ENCODE measurements around the gene MANEA.

Gene MANEA

DNA sequence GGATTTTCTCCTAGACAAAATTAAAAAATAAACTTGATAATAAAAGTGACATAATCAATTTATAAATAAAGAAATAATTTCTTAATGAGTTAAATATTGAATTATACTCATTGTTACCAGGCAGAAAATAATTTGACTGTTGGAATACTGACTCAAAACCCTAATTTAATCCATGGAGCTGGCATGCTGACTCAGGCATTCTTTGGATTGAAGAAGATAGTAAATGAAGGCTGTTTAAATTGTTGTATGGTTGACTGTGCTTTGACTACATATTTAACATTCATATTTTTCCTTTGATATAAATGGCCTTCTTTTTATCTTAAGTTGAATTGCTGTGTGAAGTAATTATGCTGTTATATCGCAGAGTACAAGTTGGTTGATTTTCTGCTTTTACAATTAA lies 11.7 kb downstream of the MANEA start:
- no peak for DNase-seq

DNA sequence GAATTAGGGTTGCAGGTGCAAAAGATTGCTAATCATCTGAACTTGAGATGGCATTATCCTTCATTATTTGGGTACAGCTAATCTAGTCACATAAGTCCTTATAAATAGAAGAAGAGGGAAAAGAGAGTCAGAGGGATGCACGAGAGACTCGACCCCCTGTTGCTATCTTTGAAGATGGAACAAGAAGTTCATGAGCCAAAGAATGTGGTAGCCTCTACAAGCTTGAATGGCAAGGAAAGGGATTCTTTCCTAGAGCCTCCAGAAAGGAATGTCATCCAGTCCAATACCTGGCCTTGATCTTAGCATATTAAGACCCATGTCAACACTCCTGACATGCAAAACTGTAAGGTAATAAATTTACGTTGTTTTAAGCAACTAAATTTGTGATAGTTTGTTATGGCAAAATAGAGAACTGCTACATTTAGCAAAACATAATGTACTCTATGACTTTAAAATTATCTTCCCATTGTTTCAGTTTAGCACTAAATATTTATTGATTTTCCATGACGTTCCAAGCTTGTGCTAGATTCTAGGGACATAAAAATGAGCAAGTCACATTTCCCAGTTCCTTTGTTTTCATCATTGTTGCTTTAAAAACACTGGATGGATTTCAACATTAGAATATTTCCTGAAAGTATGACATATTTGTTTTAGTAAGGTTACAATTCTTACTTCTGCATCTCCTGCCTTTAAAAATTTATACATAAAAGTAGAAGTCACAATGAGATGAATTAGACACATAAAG lies 12.7 kb downstream of the MANEA start:
- no peak for DNase-seq

DNA sequence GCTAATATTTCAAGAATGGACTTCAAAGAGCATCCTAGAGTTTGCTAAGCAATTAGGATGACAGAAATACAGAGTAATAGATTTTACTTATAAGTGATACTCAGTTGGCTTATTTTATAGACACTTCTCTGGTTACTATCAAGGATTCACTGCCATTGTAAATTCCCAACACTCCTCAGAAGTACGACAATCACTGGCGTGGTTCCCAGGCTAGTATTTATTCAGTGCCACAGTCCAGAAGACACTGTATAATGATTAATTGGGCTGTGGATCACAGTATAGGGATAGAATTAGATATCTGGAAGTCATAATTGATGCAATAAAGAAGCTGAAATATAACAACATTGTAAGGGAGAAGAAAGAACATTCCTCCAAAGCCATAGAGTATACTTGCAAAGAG lies 15.7 kb downstream of the MANEA start:
- DNase-seq = no peak

DNA sequence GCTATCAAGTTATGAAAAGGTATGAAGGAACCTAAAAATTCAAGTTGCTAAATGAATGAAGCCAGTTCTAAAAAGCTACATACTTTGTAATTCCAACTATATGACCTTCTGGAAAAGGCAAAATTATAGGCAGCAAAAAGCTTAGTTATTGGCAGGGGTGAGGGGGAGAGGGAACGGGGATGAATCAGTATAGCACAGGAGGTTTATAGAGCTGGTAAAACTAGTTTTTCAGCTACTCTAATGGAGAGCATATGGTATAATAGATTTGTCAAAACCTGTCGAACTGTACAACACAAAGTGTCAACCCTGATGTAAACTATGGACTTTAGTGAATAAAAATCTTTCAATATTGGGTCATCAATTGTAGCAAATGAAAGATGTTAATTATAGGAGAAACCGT lies 18.7 kb downstream of the MANEA start:
- DNase-seq = no peak

DNA sequence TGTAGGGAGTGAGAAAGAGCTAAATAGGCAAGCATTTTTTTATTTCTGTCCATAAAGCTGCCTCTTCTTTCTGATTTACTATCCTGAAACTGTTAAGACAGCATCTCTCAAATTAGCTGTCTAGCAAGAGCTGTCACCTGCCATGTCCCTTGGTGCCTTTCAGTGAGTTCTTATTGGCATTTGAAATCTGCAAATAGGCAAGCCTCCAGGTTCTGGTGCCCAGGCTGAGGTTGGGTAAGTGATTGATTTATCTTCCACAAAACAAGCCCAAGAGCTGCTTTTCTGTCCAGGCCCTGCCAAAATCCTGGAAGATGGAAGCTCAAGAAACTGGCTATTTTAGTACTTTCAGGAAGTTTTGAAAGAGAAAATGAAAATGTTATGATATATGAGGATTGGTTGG lies 22.4 kb downstream of the MANEA start:
- no peak for DNase-seq

DNA sequence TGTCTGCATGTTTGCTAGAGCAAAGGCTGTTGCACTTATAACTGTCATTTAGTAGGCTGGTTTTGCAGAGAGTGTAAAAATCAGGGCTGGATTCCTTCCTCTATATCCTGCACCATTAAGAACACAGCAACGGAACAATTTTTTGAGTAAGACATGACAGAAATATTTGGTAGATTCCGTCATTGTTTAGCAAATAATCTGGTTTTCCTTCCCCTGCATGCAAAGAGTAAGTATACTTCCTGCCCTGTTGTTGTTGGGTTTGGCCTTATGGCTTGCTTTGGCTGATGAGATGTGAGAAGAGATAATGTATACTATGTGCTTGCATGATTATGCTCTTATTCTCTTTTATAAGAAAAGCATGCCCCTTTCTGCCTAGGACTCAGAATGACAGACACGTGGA lies 23.8 kb downstream of the MANEA start:
- DNase-seq = no peak

DNA sequence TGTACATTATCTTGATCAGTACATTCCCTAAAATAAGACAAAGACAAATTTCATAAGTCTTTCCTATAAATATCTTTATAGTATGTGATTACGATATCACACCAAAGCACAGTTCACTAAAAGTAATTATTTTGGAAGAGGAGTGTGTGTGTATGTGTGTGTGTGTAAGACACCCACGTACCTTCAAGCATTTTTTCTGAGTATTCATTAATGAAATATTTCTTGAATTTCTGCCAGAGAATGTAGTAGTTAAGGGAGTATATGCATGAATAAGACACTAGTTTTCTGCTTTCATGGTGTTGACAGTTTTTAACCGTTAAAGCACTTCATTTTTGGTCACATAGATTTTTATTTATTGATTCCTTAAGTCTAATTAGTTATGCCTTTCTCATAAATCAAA lies 36.8 kb downstream of the MANEA start:
- DNase-seq = no peak

DNA sequence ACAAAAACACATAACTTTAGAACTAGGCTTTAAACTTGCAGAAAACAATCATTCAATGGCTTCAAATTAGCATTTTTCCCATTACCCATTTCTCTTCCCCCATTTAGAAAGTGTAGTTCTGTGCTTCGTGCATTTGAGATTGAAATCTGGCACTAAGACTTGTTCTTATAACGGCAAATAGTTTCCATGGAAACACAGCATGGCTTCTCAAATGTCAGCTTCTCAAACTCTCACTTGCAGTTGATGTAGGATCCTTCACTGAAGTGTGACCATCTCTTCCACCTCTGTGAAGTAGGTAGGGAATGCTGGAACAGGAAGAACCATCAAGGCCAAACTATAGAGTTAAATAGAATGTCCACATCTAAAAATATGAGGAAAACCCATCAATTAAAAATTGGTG lies 52.2 kb downstream of the MANEA start:
- DNase-seq = no peak

DNA sequence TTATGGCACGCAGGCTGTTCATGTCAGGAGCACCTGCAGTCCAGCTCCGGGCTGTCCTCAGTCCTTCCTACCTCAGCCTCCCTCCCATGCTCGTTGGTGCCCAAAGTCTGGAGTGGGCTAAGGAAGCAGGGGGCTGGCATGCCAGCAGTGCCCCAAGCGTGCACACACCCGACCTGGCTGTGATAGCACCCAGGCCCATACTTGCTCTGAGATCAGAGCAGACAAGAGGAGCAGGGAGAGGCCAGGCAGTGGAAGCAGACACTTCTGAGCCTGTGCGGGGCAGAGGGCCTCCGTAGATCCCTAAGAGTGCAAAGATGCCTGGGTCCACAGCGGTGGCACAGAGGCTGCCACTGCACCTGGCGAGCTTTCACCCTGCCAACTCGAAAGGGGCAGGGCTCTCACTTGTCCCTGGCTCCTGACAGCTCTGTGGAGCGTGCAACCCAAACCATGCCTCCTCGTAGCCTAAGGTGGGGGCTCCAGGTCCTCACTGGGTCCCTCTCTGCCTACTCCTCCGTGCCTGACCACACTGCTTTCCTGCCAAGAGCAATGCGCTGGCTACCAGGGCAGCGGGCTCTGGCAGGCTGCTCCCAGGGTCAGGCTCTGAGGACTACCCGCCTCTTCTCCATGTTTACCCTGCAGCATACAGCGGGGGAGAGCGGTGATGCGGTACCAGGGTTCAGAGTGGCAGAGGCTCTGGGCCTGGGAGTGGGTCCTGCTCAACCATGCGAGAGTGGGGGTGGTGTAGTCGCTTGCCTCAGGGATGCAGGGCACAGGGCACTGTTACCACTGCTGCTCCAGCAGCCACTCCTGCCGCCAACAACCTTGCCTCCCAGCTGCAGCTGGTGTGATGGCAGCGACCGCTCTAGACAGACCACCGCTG lies 59.5 kb downstream of the MANEA start:
- DNase-seq = no peak

DNA sequence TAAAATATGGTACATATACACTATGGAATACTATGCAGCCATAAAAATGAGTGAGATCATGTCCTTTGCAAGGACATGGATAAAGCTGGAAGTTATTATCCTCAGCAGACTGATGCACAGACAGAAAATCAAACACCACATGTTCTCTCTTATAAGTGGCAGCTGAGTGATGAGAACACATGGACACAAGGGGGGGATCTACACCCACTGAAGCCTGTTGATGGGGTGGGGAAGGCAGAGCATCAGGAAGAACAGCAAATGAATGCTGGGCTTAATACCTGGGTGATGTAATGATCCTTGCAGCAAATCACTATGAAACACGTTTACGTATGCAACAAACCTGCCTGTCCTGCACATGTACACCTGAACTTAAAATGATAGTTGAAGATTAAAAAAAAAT lies 71.3 kb downstream of the MANEA start:
- no peak for DNase-seq

DNA sequence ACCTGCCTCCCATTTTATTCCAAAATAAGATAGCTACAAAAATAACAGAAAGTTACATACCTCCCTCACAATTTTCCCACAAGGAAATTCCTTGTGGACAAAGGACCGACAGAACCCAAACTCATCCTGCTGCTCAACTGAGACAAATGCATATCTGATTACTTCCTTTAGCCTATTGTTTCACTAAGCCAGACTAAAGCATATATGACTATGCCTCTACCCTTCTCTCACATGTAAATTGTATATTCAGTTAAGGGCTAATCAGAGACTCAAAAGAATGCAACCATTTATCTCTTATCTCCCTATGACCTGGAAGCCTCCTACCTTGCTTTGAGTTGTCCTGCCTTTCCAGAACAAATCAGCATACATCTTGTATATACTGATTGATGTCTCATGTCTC lies 72.1 kb downstream of the MANEA start:
- no peak for DNase-seq

DNA sequence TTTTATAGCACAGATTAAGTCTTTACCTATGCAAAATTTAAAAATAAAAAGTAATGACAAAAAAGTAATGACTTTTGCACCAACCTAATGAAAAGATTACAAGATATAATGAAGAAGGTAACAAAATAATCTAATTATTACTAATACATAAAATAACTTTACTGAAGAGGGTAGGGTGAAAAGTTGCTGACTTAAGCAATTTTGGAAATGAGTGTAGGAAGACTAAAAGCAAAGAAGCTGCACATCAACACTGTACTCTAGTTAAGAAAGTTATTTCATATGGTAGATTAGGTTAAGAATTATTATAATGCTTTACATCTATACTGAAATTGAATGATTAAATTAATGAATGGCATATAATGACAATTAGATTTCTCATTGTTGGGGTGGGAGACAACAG lies 76.8 kb downstream of the MANEA start:
- DNase-seq = no peak

DNA sequence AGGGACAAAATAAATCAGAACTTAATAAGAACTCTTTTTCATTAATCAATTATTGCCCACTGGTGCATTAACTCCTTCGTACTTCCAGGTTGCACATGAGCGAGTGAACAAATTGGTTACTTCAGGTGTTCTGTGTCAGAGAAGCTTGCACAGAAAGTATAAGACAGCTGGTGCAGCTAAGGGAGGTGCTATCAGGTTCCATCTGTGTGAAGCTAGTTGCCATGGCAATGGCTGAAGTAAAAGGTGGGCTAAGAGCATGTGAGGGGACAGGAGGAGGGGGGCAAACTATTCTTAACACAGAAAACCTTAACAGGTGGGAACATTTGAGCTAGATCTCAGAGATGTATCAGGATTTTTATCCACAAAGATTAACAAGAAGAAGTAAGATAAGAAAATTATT lies 81.6 kb downstream of the MANEA start:
- no peak for DNase-seq
